ENCODE measurements around the gene TSPAN5.

The TSPAN5 gene

GRCh38 chr4:98560321-98560720 lies 98.1 kb downstream of the TSPAN5 start:
- Histone ChIP-seq H4K20me1 (ENCODE audit: low read depth, low read length) (no peaks in the 10 kb centered on the region), H3K9ac (ENCODE audit: low read length) (no peak overlapping the region), H3K36me3 (ENCODE audit: low read length) (no peaks in the 10 kb centered on the region), H3K79me2 (ENCODE audit: insufficient read depth, low read length) (no peaks in the 10 kb centered on the region), H3K27me3 (ENCODE audit: low read length) (no peaks in the 10 kb centered on the region), H3K9me2 (replicated peaks; ENCODE audit: insufficient read depth, low read length) (no peaks in the 10 kb centered on the region), H3K4me3 (ENCODE audit: insufficient read depth, low read length, poor library complexity, severe bottlenecking) (no peak overlapping the region), H3K9me3 (ENCODE audit: insufficient read depth, low read length) (no peaks in the 10 kb centered on the region), H3F3A (ENCODE audit: insufficient read depth) (no peaks in the 10 kb centered on the region), H3K27ac (ENCODE audit: low read depth, low read length) (no peak overlapping the region), H2AFZ (ENCODE audit: low read depth, low read length, severe bottlenecking) (no peak overlapping the region), H3K4me2 (ENCODE audit: low read depth, low read length, poor library complexity, severe bottlenecking) (no peak overlapping the region)
- TF ChIP-seq CTCF (IDR thresholded peaks at IDR 0.05; ENCODE audit: insufficient read depth, low read length, poor library complexity, severe bottlenecking) (no peak), EZH2phosphoT487 (conservative IDR thresholded peaks at IDR 0.05; ENCODE audit: low read length) (no peak)

GRCh38 chr4:98558471-98559169 lies 99.8 kb downstream of the TSPAN5 start:
- H3K9me3 ChIP-seq (ENCODE audit: insufficient read depth, low read length) = no peaks in the 10 kb centered on the region
- H3F3A ChIP-seq (ENCODE audit: insufficient read depth) = no peaks in the 10 kb centered on the region
- no peaks in the 10 kb centered on the region for H4K20me1 ChIP-seq (ENCODE audit: low read depth, low read length)
- no peak overlapping the region for H2AFZ ChIP-seq (ENCODE audit: low read depth, low read length, severe bottlenecking)
- H3K79me2 ChIP-seq (ENCODE audit: insufficient read depth, low read length) = no peaks in the 10 kb centered on the region
- H3K9me2 ChIP-seq (replicated peaks; ENCODE audit: insufficient read depth, low read length) = no peaks in the 10 kb centered on the region
- H3K9ac ChIP-seq (ENCODE audit: low read length) = no peak overlapping the region
- H3K27me3 ChIP-seq (ENCODE audit: low read length) = no peaks in the 10 kb centered on the region
- TF ChIP-seq CTCF (IDR thresholded peaks at IDR 0.05; ENCODE audit: insufficient read depth, low read length, poor library complexity, severe bottlenecking) (no peak), EZH2phosphoT487 (conservative IDR thresholded peaks at IDR 0.05; ENCODE audit: low read length) (no peak)
- H3K4me2 ChIP-seq (ENCODE audit: low read depth, low read length, poor library complexity, severe bottlenecking) = no peak overlapping the region
- H3K27ac ChIP-seq (ENCODE audit: low read depth, low read length) = no peak overlapping the region
- no peak overlapping the region for H3K4me3 ChIP-seq (ENCODE audit: insufficient read depth, low read length, poor library complexity, severe bottlenecking)
- H3K36me3 ChIP-seq (ENCODE audit: low read length) = no peaks in the 10 kb centered on the region

GRCh38 chr4:98557194-98557892 lies 101.1 kb downstream of the TSPAN5 start:
- TF ChIP-seq EZH2phosphoT487 (conservative IDR thresholded peaks at IDR 0.05; ENCODE audit: low read length) (no peak), CTCF (IDR thresholded peaks at IDR 0.05; ENCODE audit: insufficient read depth, low read length, poor library complexity, severe bottlenecking) (no peak)
- H3K27me3 ChIP-seq (ENCODE audit: low read length) = no peaks in the 10 kb centered on the region
- no peaks in the 10 kb centered on the region for H3K79me2 ChIP-seq (ENCODE audit: insufficient read depth, low read length)
- H3K4me2 ChIP-seq (ENCODE audit: low read depth, low read length, poor library complexity, severe bottlenecking) = no peak overlapping the region
- H3F3A ChIP-seq (ENCODE audit: insufficient read depth) = no peaks in the 10 kb centered on the region
- H3K9me2 ChIP-seq (replicated peaks; ENCODE audit: insufficient read depth, low read length) = no peaks in the 10 kb centered on the region
- H3K9me3 ChIP-seq (ENCODE audit: insufficient read depth, low read length) = no peaks in the 10 kb centered on the region
- H4K20me1 ChIP-seq (ENCODE audit: low read depth, low read length) = no peaks in the 10 kb centered on the region
- no peak overlapping the region for H3K9ac ChIP-seq (ENCODE audit: low read length)
- no peak overlapping the region for H3K27ac ChIP-seq (ENCODE audit: low read depth, low read length)
- H2AFZ ChIP-seq (ENCODE audit: low read depth, low read length, severe bottlenecking) = no peak overlapping the region
- H3K36me3 ChIP-seq (ENCODE audit: low read length) = no peaks in the 10 kb centered on the region
- H3K4me3 ChIP-seq (ENCODE audit: insufficient read depth, low read length, poor library complexity, severe bottlenecking) = no peak overlapping the region

All from SU-DHL-6 (cell line).